Uterus (tissue), 2 donors: ENCODE data around the gene RPS6KA1.

Experiments used
- CTCF ChIP-seq, 4 experiments: fragments of 200-600 bp in 2 of 4; fragments of 450-650 bp in 2 of 4; sonication (generic) in 2 of 4; IDR thresholded peaks; one replicate each; pipeline ENCODE4 v1.5.1; 2016 to 2019; ENCODE audit warnings: antibody characterized with exemption in 4 of 4, mild to moderate bottlenecking in 2 of 4, moderate library complexity in 1 of 4
- POLR2A ChIP-seq, 2 donors: fragments of 450-650 bp; IDR thresholded peaks; one replicate each; pipeline ENCODE4 v1.6.1; 2016; ENCODE audit warnings: antibody characterized with exemption in 2 of 2, mild to moderate bottlenecking in 1 of 2, moderate library complexity in 1 of 2

DNA sequence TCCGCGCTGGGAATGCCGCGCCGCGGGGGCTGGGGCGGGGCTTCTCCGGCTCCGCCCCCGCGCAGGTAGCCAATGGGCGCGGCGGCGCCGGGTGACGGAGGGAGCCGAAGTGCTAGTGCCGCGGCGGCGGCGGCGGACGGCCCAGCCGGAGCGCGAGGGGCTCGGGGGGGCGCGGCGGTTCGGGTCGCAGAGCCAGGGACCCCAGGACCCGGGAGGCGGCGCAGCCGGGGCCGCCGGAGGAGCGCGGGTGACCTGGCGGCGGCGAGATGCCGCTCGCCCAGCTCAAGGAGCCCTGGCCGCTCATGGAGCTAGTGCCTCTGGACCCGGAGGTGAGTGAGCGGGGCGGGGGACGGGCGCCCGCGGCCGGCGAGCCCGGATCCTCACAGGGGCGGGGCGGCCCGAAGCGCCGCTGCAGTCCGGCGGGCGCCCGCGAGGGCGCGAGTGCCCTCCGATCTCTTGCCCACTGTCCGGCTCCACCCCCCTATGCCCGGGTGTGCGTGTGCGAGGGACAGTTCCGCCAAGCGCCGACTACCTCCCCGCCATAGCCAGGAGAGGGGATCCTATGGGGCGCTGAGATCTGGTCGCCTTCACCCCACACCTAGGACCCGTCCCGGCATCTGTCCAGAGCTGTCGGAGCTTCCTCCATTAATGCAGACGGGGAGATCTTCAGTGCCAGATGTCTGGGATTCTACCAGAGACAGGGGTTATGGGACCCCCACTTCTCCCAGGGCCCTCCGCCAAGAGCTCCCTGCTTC lies at the start of gene RPS6KA1:
- TF ChIP-seq CTCF (IDR thresholded peaks at IDR 0.05) (no peak), POLR2A (IDR thresholded peaks at IDR 0.05) (peak; percentile 40 to 83)
